Heart right ventricle (tissue), 16 donors: ENCODE data around the gene POLR3K. TPM values are rescaled to one million over a fixed set of nuclear protein-coding genes. Genes with fewer than 3 reads are reported as not detected.

ENCODE experiments used
- ATAC-seq, 8 donors: fragments of 200-7000 bp; cut with Tn5 transposase; one replicate each; pipeline ENCODE4 v1.9.1; 2020; ENCODE audit warnings: mild to moderate bottlenecking in 8 of 8, moderate library complexity in 8 of 8, moderate number of reproducible peaks in 1 of 8
- DNase-seq, 2 donors: peaks; one replicate each; pipeline ENCODE4 v3.0.0-alpha.2; 2020
- H3K27ac ChIP-seq, 10 donors: fragments of 200-600 bp; sonication (generic) in 2 of 10; one replicate each; pipeline versions ENCODE4 v1.5.0 to v1.8.0; 2020 to 2022; ENCODE audit warnings: mild to moderate bottlenecking in 3 of 10
- H3K27me3 ChIP-seq, 7 donors: fragments of 200-600 bp; one replicate each; pipeline ENCODE4 v1.8.0; 2021 to 2022; ENCODE audit warnings: mild to moderate bottlenecking in 2 of 7
- H3K36me3 ChIP-seq, 9 donors: fragments of 200-600 bp; sonication (generic) in 1 of 9; one replicate each; pipeline versions ENCODE4 v1.5.0 to v1.8.0; 2020 to 2022; ENCODE audit warnings: mild to moderate bottlenecking in 2 of 9
- H3K4me1 ChIP-seq, 9 donors: fragments of 200-600 bp; sonication (generic) in 1 of 9; one replicate each; pipeline versions ENCODE4 v1.5.0 to v1.8.0; 2020 to 2022; ENCODE audit warnings: mild to moderate bottlenecking in 4 of 9
- H3K4me3 ChIP-seq, 10 donors: fragments of 200-600 bp; sonication (generic) in 2 of 10; one replicate each; pipeline versions ENCODE4 v1.5.0 to v1.8.0; 2020 to 2022; ENCODE audit warnings: mild to moderate bottlenecking in 7 of 10, moderate library complexity in 2 of 10
- H3K9me3 ChIP-seq, 11 donors: fragments of 200-600 bp in 10 of 11; sonication (generic) in 2 of 11; one replicate each; pipeline versions ENCODE4 v1.5.0 to v1.8.0; 2013 to 2022; ENCODE audit warnings: mild to moderate bottlenecking in 2 of 11, control low read depth in 1 of 11, moderate library complexity in 1 of 11
- CTCF ChIP-seq, 9 donors: fragments of 200-600 bp; sonication (generic) in 2 of 9; IDR thresholded peaks; one replicate each; pipeline versions ENCODE4 v1.5.0 to v1.8.0; 2021 to 2022; ENCODE audit warnings: antibody characterized with exemption in 9 of 9, mild to moderate bottlenecking in 5 of 9, moderate library complexity in 1 of 9
- WGBS, 2 donors: extraction: QIAGEN DNeasy Blood & Tissue Kit; methylation state at CpG; one replicate each; pipeline ENCODE4 v1.1.7; 2013; ENCODE audit warnings: inconsistent platforms in 1 of 2; 5-methylcytosine and 5-hydroxymethylcytosine counted together
- intact Hi-C, 10 donors: fragments of 100-400 bp; cut with DNase I; formaldehyde crosslinking; loops; one replicate each; pipeline versions ENCODE4 v1.11.1 to v1.14.2; 2022
- polyA plus RNA-seq, 2 donors: library from polyadenylated mRNA; stranded (reverse); fragments of 200-250 nt; gene quantifications; one replicate each; pipeline ENCODE4 v1.2.3, GENCODE V29; 2013
- total RNA-seq, 10 donors: library from RNA; stranded (reverse); fragmentation: NEBNext Ultra II Directional in 3 of 10; extraction: Animal tissue kit (Norgen Biotek cat#: 25700) in 3 of 10; gene quantifications; one replicate each; pipeline versions ENCODE4 v1.2.1 to v1.2.4, GENCODE V29; 2021 to 2023
- donor health status: Arrhythmogenic right ventricular cardiomyopathy.
- donor health status: ischemic (EF 13 %, LVEDD 7.1; RV severe dilation, severe dysfunction).
- donor health status: healthy with polysubstance abuse.
- donor health status: DM: no; HTN: yes; CAD: no.
- donor health status: DM: no; HTN: no; CAD: no.
- donor health status: ischemic (EF 25% LVEDD 6.9; RV normal size, moderate dysfunction).
- donor health status: ischemic (EF 25% LVEDD 5.7; RV mildly dilated, moderate dysfunction).
- donor health status: healthy.
- donor health status: DM: yes; HTN: yes; CAD: no.
- donor health status: Ischemic cardiomyopathy.
- donor health status: ischemic (EF 35%, LVEDD 5.7; RV mildly dilated, moderate dysfunction).
- donor health status: nonischemic (EF 11% LVEDD 7.7; RV severe dilation, severe dysfunction).
- donor health status: DM: yes; HTN: yes; CAD: no.
- donor health status: PGD.
- donor health status: ischemic (EF 29% LVEDD 5.4; RV normal size, mild dysfunction).
- donor health status: nonischemic (EF 23%, LVEDD 6.1; RV moderate dilation, normal function).

The POLR3K gene
- total and polyA plus RNA-seq, 12 donors = 6.7 to 19.2 (median 10.5) TPM

DNA sequence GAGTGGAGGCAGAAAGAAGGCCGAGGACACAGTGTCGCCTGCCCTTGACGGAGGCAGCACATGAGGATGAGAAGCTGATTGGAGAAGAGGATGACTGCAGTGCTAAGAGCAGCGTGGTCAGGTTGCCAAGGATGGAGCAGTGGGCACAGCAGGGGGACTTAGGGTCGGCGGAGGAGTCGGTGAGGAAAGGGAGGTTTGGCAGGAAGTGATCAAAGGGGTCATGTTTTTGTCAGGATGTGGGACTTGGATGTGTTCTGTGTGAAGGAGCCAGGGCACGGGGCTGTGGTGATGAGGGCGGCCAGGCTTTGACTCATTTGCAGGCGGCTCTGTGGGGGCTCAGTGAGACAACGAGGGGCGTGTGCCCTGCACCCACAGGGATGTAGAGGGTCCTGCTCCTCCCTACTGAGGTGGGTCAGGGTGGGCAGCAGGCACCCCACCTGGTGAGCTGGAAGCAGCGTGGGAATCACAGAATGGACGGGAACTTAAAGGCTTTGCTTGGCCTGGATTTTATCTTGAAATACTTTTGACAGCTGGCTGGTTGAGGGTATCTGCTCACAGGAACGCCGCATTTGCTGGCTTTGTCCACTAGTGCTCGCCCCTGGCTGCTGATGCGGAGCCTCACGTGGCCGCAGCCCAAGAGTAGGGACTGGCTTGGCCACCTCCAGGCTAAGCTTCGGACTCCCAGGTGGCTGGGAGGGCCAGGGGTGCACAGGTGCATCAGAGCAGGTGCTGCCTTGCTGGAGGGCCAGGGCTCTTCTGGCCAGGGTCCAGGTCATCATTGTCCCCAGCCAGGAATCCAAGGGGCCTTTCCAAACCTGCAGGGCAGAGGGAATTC lies 30.6 kb upstream of the POLR3K start:
- intact Hi-C loops = no loop called here
- no peaks in the 10 kb centered on the region for H3K9me3 ChIP-seq
- DNase-seq (no peak), ATAC-seq (peak; percentile 6 to 56 (median 30))
- peak in 1 of 9 donors; percentile 8 for TF ChIP-seq CTCF (IDR thresholded peaks at IDR 0.05)
- WGBS, 2 donors = 41 to 49% methylated on average over 21 of the region's 21 CpGs
- peak overlapping the region; percentile 44 to 81 (median 72) for H3K27ac ChIP-seq
- H3K4me3 ChIP-seq = no peak overlapping the region
- peaks cover 20 to 42% (median 37%) of the 10 kb centered on the region in 9 donors for H3K4me1 ChIP-seq
- H3K36me3 ChIP-seq = peaks cover 0 to 75% (median 25%) of the 10 kb centered on the region in 9 donors
- no peaks in the 10 kb centered on the region for H3K27me3 ChIP-seq

- Histone ChIP-seq H3K9me3 (no peaks in the 10 kb centered on the region), H3K27me3 (no peaks in the 10 kb centered on the region), H3K27ac (peak overlapping the region in 3 of 10 donors; percentile 44 to 79 (median 78)), H3K4me3 (no peak overlapping the region), H3K4me1 (peaks cover 22 to 48% (median 43%) of the 10 kb centered on the region in 9 donors), H3K36me3 (peaks cover 0 to 66% (median 17%) of the 10 kb centered on the region in 9 donors)
- no peak for TF ChIP-seq CTCF (IDR thresholded peaks at IDR 0.05)
- DNase-seq = no peak
- intact Hi-C loops = no loop called here
- no peak for ATAC-seq
- WGBS, 2 donors = 95 to 97% methylated on average over 30 to 31 of the region's 31 CpGs
Observed at GRCh38 chr16:83060-83603, 29.7 kb upstream of the POLR3K start.

- intact Hi-C loops = no loop called here
- no peak for ATAC-seq
- H3K9me3 ChIP-seq = no peaks in the 10 kb centered on the region
Observed at GRCh38 chr16:79151-80054, 26.0 kb upstream of the POLR3K start.

More at GRCh38 chr16:79151-80054, 26.0 kb upstream of the POLR3K start:
- no peaks in the 10 kb centered on the region for H3K27me3 ChIP-seq
- peaks cover 38 to 64% (median 59%) of the 10 kb centered on the region in 9 donors for H3K4me1 ChIP-seq
- TF ChIP-seq CTCF (IDR thresholded peaks at IDR 0.05) = no peak
- H3K4me3 ChIP-seq = peak overlapping the region in 7 of 10 donors; percentile 69 to 98 (median 80)
- DNase-seq = no peak
- WGBS, 2 donors = 77 to 80% methylated on average over 32 of the region's 32 CpGs
- peak overlapping the region in 9 of 10 donors; percentile 94 to 99 (median 96) for H3K27ac ChIP-seq
- H3K36me3 ChIP-seq = peaks cover 0 to 35% (median 7%) of the 10 kb centered on the region in 9 donors
